Fibroblast of gingiva (primary cell): Measurements from ENCODE around the gene IGF2R.

Experiments used
- DNase-seq: peaks from one replicate; pipeline ENCODE4 v3.0.0-alpha.2; 2011; ENCODE audit warnings: low read depth

IGF2R gene

GRCh38 chr6:160049346-160049745 is 80.5 kb downstream of the IGF2R start:
- no peak for DNase-seq

GRCh38 chr6:160050022-160050421 is 81.1 kb downstream of the IGF2R start:
- no peak for DNase-seq

GRCh38 chr6:160051390-160051789 is 82.5 kb downstream of the IGF2R start:
- no peak for DNase-seq

- no peak for DNase-seq
These were observed 85.4 kb downstream of the IGF2R start for GRCh38 chr6:160054271-160054670.

- DNase-seq = no peak
These were observed 86.0 kb downstream of the IGF2R start for GRCh38 chr6:160054913-160055312.

- DNase-seq = no peak
These were observed 86.5 kb downstream of the IGF2R start for GRCh38 chr6:160055378-160055777.

GRCh38 chr6:160055813-160056212 is 86.9 kb downstream of the IGF2R start:
- DNase-seq = no peak

GRCh38 chr6:160057080-160057479 is 88.2 kb downstream of the IGF2R start:
- DNase-seq = no peak

GRCh38 chr6:160058603-160059215 is 89.8 kb downstream of the IGF2R start:
- DNase-seq = no peak

- DNase-seq = no peak
These were observed 91.3 kb downstream of the IGF2R start for GRCh38 chr6:160060221-160060620.

GRCh38 chr6:160060920-160061447 is 92.1 kb downstream of the IGF2R start:
- DNase-seq = no peak

GRCh38 chr6:160063771-160064413 is 95.0 kb downstream of the IGF2R start:
- DNase-seq = peak; percentile 35

- no peak for DNase-seq
These were observed 96.3 kb downstream of the IGF2R start for GRCh38 chr6:160065200-160065599.

- no peak for DNase-seq
These were observed 98.7 kb downstream of the IGF2R start for GRCh38 chr6:160067564-160067963.

- DNase-seq = no peak
These were observed 99.5 kb downstream of the IGF2R start for GRCh38 chr6:160068346-160068745.

GRCh38 chr6:160069050-160069454 is 100.2 kb downstream of the IGF2R start:
- DNase-seq = no peak

- no peak for DNase-seq
These were observed 100.6 kb downstream of the IGF2R start for GRCh38 chr6:160069459-160069858.

GRCh38 chr6:160070427-160070826 is 101.5 kb downstream of the IGF2R start:
- DNase-seq = no peak

GRCh38 chr6:160070831-160071230 is 101.9 kb downstream of the IGF2R start:
- no peak for DNase-seq

GRCh38 chr6:160071805-160072690 is 103.2 kb downstream of the IGF2R start:
- no peak for DNase-seq

GRCh38 chr6:160073272-160073671 is 104.4 kb downstream of the IGF2R start:
- DNase-seq = no peak

GRCh38 chr6:160076009-160076408 is 107.1 kb downstream of the IGF2R start:
- no peak for DNase-seq

GRCh38 chr6:160077024-160077423 is 108.1 kb downstream of the IGF2R start:
- no peak for DNase-seq
